ENCODE results near the gene MYO1A. TPM values are rescaled to one million over a fixed set of nuclear protein-coding genes. Genes with fewer than 3 reads are reported as not detected.

The MYO1A gene
- polyA plus RNA-seq, 1 of the 3 experiments (the other 2 are of a cell fraction) = not detected

DNA sequence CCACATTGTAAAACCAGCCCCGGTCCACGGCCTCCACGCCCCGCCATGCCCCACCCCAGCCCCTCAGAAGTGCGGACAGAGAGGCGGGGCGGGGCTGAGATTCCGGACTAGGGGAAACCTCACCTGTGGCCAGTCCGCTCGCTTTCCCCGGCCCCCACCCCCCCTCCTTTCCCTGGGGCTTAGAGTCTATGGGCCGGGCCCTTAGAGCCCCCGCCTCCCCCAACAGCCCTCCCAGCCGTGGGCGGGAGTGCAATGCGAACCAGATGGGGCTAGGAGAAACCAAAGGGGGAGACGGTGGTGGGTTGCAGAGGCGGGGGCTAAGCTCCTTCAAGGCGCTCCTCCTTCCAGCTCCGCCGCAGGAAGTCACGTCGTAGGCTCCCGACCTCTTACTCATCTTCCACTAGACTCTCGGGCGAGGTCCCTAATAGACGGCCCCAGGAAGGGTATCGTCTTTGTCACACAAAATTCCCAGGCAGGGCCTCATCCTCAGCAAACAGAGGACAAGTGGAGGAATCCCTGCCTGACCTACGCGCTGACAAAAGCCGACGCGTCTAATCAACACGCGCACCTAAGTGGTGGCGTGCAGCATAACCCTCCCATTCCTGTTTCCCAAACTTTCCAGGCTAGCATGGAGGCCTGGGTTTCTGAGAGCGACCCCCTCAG, 37.9 kb upstream of the MYO1A start:
- peaks cover 25% of the 10 kb centered on the region for H4K20me1 ChIP-seq (ENCODE audit: insufficient read depth)
- no peaks in the 10 kb centered on the region for H3K9me3 ChIP-seq
- H3K79me2 ChIP-seq (ENCODE audit: insufficient read depth) = peaks cover 38% of the 10 kb centered on the region
- peaks cover 19% of the 10 kb centered on the region in 2 experiments for H3K36me3 ChIP-seq (replicated peaks in 1 of 2; ENCODE audit: control insufficient read depth in 1 of 2, insufficient read depth in 2 of 2, low read length in 1 of 2)
- peaks cover 22 to 23% of the 10 kb centered on the region in 2 experiments; a peak in 2 of 4 replicates for H3K4me1 ChIP-seq (ENCODE audit: control insufficient read depth in 1 of 2, insufficient read depth in 2 of 2, low read depth in 1 of 2, low read length in 1 of 2)
- H2AFZ ChIP-seq (ENCODE audit: low read depth) = peak overlapping the region; percentile 72
- H3F3A ChIP-seq (replicated peaks; ENCODE audit: insufficient read depth) = peaks cover 43% of the 10 kb centered on the region
- peak overlapping the region; percentile 92 for H3K4me2 ChIP-seq
- H3K27me3 ChIP-seq (ENCODE audit: insufficient read depth) = no peaks in the 10 kb centered on the region
- DNase-seq = peak; percentile 82
- peak overlapping the region; percentile 86 for H3K9ac ChIP-seq
- no peaks in the 10 kb centered on the region for H3K9me2 ChIP-seq
- 1% methylated on average over 14 of the region's 37 CpGs for WGBS (ENCODE audit: low lambda C conversion rate)
- H3K4me3 ChIP-seq (ENCODE audit: low read depth in 2 of 2, low read length in 1 of 2) = peak overlapping the region; percentile 73 to 82
- ChIA-PET POLR2A (interaction anchor here (1.5 kb wide), 1 partner anchor 9 kb away, joined by 5 read pairs; the partner anchor contains the start of gene NEMP1), CTCF (interaction anchor here (1.2 to 23.2 kb wide), 6 partner anchors 13 to 126 kb away, joined by 3 to 339 read pairs (median 6); partner anchors contain the start of genes LRP1, NEMP1 and STAT6)
- peak overlapping the region; percentile 96 to 98 for H3K27ac ChIP-seq (ENCODE audit: low read depth in 2 of 2, low read length in 1 of 2)
- TF ChIP-seq, protein P1, sequence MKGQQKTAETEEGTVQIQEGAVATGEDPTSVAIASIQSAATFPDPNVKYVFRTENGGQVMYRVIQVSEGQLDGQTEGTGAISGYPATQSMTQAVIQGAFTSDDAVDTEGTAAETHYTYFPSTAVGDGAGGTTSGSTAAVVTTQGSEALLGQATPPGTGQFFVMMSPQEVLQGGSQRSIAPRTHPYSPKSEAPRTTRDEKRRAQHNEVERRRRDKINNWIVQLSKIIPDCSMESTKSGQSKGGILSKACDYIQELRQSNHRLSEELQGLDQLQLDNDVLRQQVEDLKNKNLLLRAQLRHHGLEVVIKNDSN (IDR thresholded peaks at IDR 0.05; ENCODE audit: borderline replicate concordance, low read depth) = no peak
- TF ChIP-seq NFIC (IDR thresholded peaks at IDR 0.05; ENCODE audit: borderline replicate concordance) = no peak
- peak; percentile 47 for TF ChIP-seq GABPA (IDR thresholded peaks at IDR 0.05; ENCODE audit: low read depth)
- TF ChIP-seq EP300 (IDR thresholded peaks at IDR 0.05; ENCODE audit: borderline replicate concordance in 1 of 2, low read depth in 1 of 2, low read length in 1 of 2) = no peak
- TF ChIP-seq SIN3A (IDR thresholded peaks at IDR 0.05; ENCODE audit: borderline replicate concordance, low read depth, low read length) = no peak
- TF ChIP-seq POLR2AphosphoS5 (IDR thresholded peaks at IDR 0.05; ENCODE audit: low read depth, low read length) = peak; percentile 56
- TF ChIP-seq NRF1 (IDR thresholded peaks at IDR 0.05; ENCODE audit: low read depth, low read length) = no peak
- TF ChIP-seq GATA2 (CRISPR knock-in tag; IDR thresholded peaks at IDR 0.05) = no peak
- TF ChIP-seq, protein P2, sequence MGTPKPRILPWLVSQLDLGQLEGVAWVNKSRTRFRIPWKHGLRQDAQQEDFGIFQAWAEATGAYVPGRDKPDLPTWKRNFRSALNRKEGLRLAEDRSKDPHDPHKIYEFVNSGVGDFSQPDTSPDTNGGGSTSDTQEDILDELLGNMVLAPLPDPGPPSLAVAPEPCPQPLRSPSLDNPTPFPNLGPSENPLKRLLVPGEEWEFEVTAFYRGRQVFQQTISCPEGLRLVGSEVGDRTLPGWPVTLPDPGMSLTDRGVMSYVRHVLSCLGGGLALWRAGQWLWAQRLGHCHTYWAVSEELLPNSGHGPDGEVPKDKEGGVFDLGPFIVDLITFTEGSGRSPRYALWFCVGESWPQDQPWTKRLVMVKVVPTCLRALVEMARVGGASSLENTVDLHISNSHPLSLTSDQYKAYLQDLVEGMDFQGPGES (IDR thresholded peaks at IDR 0.05; ENCODE audit: low read depth, low read length) = no peak
- TF ChIP-seq, protein P3, sequence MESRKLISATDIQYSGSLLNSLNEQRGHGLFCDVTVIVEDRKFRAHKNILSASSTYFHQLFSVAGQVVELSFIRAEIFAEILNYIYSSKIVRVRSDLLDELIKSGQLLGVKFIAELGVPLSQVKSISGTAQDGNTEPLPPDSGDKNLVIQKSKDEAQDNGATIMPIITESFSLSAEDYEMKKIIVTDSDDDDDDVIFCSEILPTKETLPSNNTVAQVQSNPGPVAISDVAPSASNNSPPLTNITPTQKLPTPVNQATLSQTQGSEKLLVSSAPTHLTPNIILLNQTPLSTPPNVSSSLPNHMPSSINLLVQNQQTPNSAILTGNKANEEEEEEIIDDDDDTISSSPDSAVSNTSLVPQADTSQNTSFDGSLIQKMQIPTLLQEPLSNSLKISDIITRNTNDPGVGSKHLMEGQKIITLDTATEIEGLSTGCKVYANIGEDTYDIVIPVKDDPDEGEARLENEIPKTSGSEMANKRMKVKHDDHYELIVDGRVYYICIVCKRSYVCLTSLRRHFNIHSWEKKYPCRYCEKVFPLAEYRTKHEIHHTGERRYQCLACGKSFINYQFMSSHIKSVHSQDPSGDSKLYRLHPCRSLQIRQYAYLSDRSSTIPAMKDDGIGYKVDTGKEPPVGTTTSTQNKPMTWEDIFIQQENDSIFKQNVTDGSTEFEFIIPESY (IDR thresholded peaks at IDR 0.05; ENCODE audit: borderline replicate concordance, low read depth) = no peak
- TF ChIP-seq CHD2 (IDR thresholded peaks at IDR 0.05; ENCODE audit: low read length, partially characterized antibody) = no peak
- TF ChIP-seq, protein P4, sequence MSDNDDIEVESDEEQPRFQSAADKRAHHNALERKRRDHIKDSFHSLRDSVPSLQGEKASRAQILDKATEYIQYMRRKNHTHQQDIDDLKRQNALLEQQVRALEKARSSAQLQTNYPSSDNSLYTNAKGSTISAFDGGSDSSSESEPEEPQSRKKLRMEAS (IDR thresholded peaks at IDR 0.05; ENCODE audit: low read depth) = no peak; the same call in 1 of the 2 replicates
- TF ChIP-seq FOSL2 (IDR thresholded peaks at IDR 0.05; ENCODE audit: borderline replicate concordance, low read depth) = no peak
- no peak for TF ChIP-seq MEF2A (IDR thresholded peaks at IDR 0.05; ENCODE audit: borderline replicate concordance, low read depth)
- TF ChIP-seq, protein P5, sequence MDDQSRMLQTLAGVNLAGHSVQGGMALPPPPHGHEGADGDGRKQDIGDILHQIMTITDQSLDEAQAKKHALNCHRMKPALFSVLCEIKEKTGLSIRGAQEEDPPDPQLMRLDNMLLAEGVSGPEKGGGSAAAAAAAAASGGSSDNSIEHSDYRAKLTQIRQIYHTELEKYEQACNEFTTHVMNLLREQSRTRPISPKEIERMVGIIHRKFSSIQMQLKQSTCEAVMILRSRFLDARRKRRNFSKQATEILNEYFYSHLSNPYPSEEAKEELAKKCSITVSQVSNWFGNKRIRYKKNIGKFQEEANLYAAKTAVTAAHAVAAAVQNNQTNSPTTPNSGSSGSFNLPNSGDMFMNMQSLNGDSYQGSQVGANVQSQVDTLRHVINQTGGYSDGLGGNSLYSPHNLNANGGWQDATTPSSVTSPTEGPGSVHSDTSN (IDR thresholded peaks at IDR 0.05) = no peak
- no peak for TF ChIP-seq MXI1 (IDR thresholded peaks at IDR 0.05; ENCODE audit: low read depth, low read length)
- TF ChIP-seq YY1 (IDR thresholded peaks at IDR 0.05; ENCODE audit: low read depth) = no peak
- no peak for TF ChIP-seq RXRA (IDR thresholded peaks at IDR 0.05; ENCODE audit: borderline replicate concordance, low read depth)
- no peak for TF ChIP-seq ELF1 (IDR thresholded peaks at IDR 0.05)
- TF ChIP-seq TCF12 (IDR thresholded peaks at IDR 0.05) = peak; percentile 63; the same call in 1 of the 2 replicates
- TF ChIP-seq RCOR1 (IDR thresholded peaks at IDR 0.05; ENCODE audit: low read length) = 0 out of 2 replicates have a peak, but pooled peaks have one; percentile 8
- no peak for TF ChIP-seq RFX5 (IDR thresholded peaks at IDR 0.05; ENCODE audit: low read length)
- TF ChIP-seq, protein P6, sequence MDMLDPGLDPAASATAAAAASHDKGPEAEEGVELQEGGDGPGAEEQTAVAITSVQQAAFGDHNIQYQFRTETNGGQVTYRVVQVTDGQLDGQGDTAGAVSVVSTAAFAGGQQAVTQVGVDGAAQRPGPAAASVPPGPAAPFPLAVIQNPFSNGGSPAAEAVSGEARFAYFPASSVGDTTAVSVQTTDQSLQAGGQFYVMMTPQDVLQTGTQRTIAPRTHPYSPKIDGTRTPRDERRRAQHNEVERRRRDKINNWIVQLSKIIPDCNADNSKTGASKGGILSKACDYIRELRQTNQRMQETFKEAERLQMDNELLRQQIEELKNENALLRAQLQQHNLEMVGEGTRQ (IDR thresholded peaks at IDR 0.05; ENCODE audit: borderline replicate concordance, low read depth, low read length) = no peak
- TF ChIP-seq SMC3 (IDR thresholded peaks at IDR 0.05; ENCODE audit: low read depth, low read length) = no peak
- peak; percentile 51; the same call in 1 of the 2 replicates for TF ChIP-seq TAF1 (IDR thresholded peaks at IDR 0.05; ENCODE audit: borderline replicate concordance, low read depth, low read length)
- TF ChIP-seq RAD21 (IDR thresholded peaks at IDR 0.05; ENCODE audit: low read length) = no peak

Measured in SK-N-SH (cell line).